IMR-90 (cell line): ENCODE data around the gene BTBD9.

Experiments used
- CTCF ChIP-seq: conservative IDR thresholded peaks from 2 replicates; pipeline ENCODE4 v1.5.1; 2012; ENCODE audit warnings: mild to moderate bottlenecking, low read depth, low read length, improper control_type of control experiment
- POLR2A ChIP-seq: IDR thresholded peaks from 2 replicates; pipeline ENCODE4 v1.6.1; 2012; ENCODE audit warnings: mild to moderate bottlenecking, low read depth, low read length
- RAD21 ChIP-seq: IDR thresholded peaks from 2 replicates; pipeline ENCODE4 v1.6.1; 2012; ENCODE audit warnings: low read length, improper control_type of control experiment

- no peak for TF ChIP-seq POLR2A
- no peak for TF ChIP-seq CTCF
- TF ChIP-seq RAD21, result no peak
Measured at GRCh38 chr6:38481851-38482250, 157.9 kb downstream of the BTBD9 start.
